ENCODE measurements around the gene TOP1.

TOP1 gene

GRCh38 chr20:41171736-41172295, 143.2 kb downstream of the TOP1 start:
- no peak overlapping the region for H3K9ac ChIP-seq (ENCODE audit: low read length)
- H3K4me3 ChIP-seq (ENCODE audit: low read length), result no peak overlapping the region
- peaks cover 56% of the 10 kb centered on the region for H3K36me3 ChIP-seq (ENCODE audit: control insufficient read depth, insufficient read depth, low read length)
- H3K27me3 ChIP-seq (ENCODE audit: control insufficient read depth, insufficient read depth, low read length), result no peaks in the 10 kb centered on the region
- peaks cover 3% of the 10 kb centered on the region for H3K4me1 ChIP-seq (ENCODE audit: control insufficient read depth, insufficient read depth, low read length)
- H3K27ac ChIP-seq (ENCODE audit: low read depth, low read length), result peak overlapping the region; percentile 28

GRCh38 chr20:41172296-41173140, 143.9 kb downstream of the TOP1 start:
- peaks cover 7% of the 10 kb centered on the region for H3K4me1 ChIP-seq (ENCODE audit: control insufficient read depth, insufficient read depth, low read length)
- no peak overlapping the region for H3K9ac ChIP-seq (ENCODE audit: low read length)
- H3K4me3 ChIP-seq (ENCODE audit: low read length), result no peak overlapping the region
- no peaks in the 10 kb centered on the region for H3K27me3 ChIP-seq (ENCODE audit: control insufficient read depth, insufficient read depth, low read length)
- H3K36me3 ChIP-seq (ENCODE audit: control insufficient read depth, insufficient read depth, low read length), result peaks cover 51% of the 10 kb centered on the region
- H3K27ac ChIP-seq (ENCODE audit: low read depth, low read length), result peak overlapping the region; percentile 28

DNA sequence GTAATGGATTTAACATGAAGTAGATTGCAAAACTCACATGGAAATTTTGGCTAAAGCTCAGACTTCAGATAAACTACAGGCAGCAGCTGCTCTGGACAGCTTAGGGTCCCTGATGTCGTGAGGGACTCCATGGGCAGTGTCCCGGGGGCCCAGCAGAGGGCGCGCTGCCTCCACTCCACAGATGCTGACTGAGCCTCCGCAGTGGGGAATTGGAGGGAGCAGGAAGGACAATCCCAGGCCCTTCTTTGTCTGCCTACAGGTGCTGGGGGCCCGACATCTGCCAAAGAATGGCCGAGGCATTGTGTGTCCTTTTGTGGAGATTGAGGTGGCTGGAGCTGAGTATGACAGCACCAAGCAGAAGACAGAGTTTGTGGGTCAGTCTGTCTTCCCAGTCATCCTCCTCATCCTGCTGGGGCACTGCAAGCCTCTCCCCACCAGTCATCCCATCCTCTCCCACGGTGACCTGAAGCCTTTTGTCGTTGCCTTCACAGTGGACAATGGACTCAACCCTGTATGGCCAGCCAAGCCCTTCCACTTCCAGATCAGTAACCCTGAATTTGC, 144.6 kb downstream of the TOP1 start:
- Histone ChIP-seq H3K27me3 (ENCODE audit: control insufficient read depth, insufficient read depth, low read length) (no peaks in the 10 kb centered on the region), H3K4me3 (ENCODE audit: low read length) (no peak overlapping the region), H3K4me1 (ENCODE audit: control insufficient read depth, insufficient read depth, low read length) (peaks cover 11% of the 10 kb centered on the region), H3K27ac (ENCODE audit: low read depth, low read length) (no peak overlapping the region), H3K9ac (ENCODE audit: low read length) (no peak overlapping the region), H3K36me3 (ENCODE audit: control insufficient read depth, insufficient read depth, low read length) (peaks cover 45% of the 10 kb centered on the region)

- H3K9ac ChIP-seq (ENCODE audit: low read length), result no peak overlapping the region
These were observed 145.2 kb downstream of the TOP1 start for GRCh38 chr20:41173791-41174341.

More at GRCh38 chr20:41173791-41174341, 145.2 kb downstream of the TOP1 start:
- Histone ChIP-seq H3K4me1 (ENCODE audit: control insufficient read depth, insufficient read depth, low read length) (peaks cover 13% of the 10 kb centered on the region), H3K4me3 (ENCODE audit: low read length) (no peak overlapping the region), H3K27ac (ENCODE audit: low read depth, low read length) (no peak overlapping the region), H3K27me3 (ENCODE audit: control insufficient read depth, insufficient read depth, low read length) (no peaks in the 10 kb centered on the region), H3K36me3 (ENCODE audit: control insufficient read depth, insufficient read depth, low read length) (peaks cover 39% of the 10 kb centered on the region)
